ENCODE measurements around the gene S1PR4. TPM values are rescaled to one million over a fixed set of nuclear protein-coding genes. Genes with fewer than 3 reads are reported as not detected.
"Not testable (repeated sequence)": the region's sequence is repeated elsewhere in the genome, so short reads cannot be mapped to it uniquely, and the experiment has no call there.

S1PR4 gene
- total RNA-seq, 1 donor from 2014 or later, result 3.1 TPM

DNA sequence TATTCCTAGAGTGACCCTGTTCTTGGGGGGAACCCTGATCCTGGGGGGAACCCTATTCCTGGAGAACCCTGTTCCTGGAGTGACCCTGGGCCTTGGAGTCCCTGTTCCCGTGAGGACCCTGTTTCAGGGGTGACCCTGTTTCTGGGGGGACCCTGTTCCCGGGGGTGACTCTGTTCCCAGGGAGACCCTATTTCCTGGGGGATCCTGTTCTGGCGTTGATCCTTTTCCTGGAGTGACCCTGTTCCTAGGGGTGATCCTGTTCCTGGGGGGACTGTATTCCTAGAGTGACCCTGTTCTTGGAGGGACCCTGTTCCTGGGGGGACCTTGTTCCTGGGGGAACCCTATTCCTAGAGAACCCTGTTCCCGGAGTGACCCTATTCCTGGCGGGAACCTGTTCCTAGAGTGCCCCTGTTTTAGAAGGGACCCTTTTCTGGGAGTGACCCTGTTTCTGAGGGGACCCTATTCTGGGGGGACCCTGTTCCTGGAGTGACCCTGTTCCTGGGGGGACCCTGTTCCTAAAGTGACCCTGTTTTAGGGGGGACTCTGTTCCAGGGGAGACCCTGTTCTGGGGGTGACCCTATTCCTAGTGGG, 27.7 kb upstream of the S1PR4 start:
- ATAC-seq, result no peak
- no peak for DNase-seq (ENCODE audit: low spot score)
- intact Hi-C loops (cut with DNase I), result no loop called here

- intact Hi-C loops (cut with DNase I), result no loop called here
- DNase-seq (ENCODE audit: low spot score) (no peak), ATAC-seq (no peak)
These were observed 26.8 kb upstream of the S1PR4 start for GRCh38 chr19:3151563-3152418.

DNA sequence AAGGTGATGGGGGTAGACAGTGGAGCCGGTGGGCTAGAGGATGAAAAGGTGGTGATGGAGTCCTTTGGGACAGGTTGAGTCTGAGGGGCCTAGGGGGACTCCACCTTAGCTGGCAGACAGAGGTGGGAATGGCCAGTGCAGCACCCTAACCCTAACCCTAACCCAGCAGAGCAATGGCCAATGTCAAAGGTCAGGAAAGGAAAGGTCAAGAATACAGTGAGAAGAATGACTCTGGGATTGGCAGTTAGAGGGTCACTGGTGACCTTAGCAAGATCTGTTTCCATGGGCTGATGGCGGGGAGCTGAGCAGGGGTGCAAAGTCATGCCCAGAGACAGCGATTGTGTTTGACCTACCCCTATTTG, 26.2 kb upstream of the S1PR4 start:
- intact Hi-C loops (cut with DNase I), result no loop called here
- ATAC-seq (no peak), DNase-seq (ENCODE audit: low spot score) (no peak)

- DNase-seq (ENCODE audit: low spot score) (no peak), ATAC-seq (no peak)
- intact Hi-C loops (cut with DNase I), result no loop called here
These were observed 25.0 kb upstream of the S1PR4 start for GRCh38 chr19:3153286-3154230.

DNA sequence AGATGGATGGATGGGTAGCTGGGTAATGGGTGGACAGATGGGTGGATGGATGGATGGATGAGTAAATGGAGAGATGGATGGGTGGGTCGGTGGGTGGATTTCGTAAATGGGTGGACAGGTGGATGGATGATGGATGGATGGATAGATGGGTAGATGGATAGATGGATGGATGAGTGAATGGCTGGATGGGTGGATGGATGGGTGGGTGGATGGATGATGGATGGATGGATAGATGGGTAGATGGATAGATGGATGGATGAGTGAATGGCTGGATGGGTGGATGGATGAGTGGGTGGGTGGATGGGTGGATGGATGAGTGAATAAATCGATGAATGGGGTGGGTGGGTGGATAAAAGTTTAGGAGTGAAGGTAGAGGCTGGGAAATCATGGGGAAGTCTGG, 24.1 kb upstream of the S1PR4 start:
- ATAC-seq; DNase-seq (ENCODE audit: low spot score); intact Hi-C loops (cut with DNase I): not testable (repeated sequence)

- peak; percentile 63 for ATAC-seq
These were observed 23.4 kb upstream of the S1PR4 start for GRCh38 chr19:3154957-3155736.

GRCh38 chr19:3157096-3157845, 21.3 kb upstream of the S1PR4 start:
- no peak for ATAC-seq
- no peak for DNase-seq (ENCODE audit: low spot score)
- intact Hi-C loops (cut with DNase I), result no loop called here

More at GRCh38 chr19:3154957-3155736, 23.4 kb upstream of the S1PR4 start:
- intact Hi-C loops (cut with DNase I), result no loop called here
- DNase-seq (ENCODE audit: low spot score), result no peak

GRCh38 chr19:3159565-3159964, 19.0 kb upstream of the S1PR4 start:
- intact Hi-C loops (cut with DNase I), result no loop called here
- ATAC-seq, result no peak

DNA sequence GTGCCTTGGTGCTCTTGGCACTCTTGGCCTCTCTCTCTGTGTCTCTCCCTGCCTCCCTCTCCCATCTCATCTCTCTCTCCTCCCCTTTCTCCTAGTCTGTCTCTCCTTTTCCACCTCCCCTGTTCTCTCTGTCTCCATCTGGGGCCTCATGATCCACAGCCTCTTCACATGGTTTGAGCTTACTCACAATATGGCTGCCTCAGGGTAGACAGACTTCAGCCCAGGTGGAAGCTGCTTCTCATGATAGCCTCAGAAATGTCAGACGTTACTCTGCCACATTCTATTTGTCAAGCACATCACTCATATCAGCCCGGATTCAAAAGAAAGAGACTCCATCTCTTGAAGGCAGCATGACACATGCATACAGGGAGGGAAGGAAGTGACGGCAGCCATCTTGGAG, 18.4 kb upstream of the S1PR4 start:
- intact Hi-C loops (cut with DNase I), result loop anchor here (5.0 kb wide), 1 partner anchor 203 kb away; no protein-coding TSS in a partner anchor
- ATAC-seq, result no peak
- DNase-seq (ENCODE audit: low spot score), result no peak

More at GRCh38 chr19:3159565-3159964, 19.0 kb upstream of the S1PR4 start:
- DNase-seq (ENCODE audit: low spot score), result no peak

DNA sequence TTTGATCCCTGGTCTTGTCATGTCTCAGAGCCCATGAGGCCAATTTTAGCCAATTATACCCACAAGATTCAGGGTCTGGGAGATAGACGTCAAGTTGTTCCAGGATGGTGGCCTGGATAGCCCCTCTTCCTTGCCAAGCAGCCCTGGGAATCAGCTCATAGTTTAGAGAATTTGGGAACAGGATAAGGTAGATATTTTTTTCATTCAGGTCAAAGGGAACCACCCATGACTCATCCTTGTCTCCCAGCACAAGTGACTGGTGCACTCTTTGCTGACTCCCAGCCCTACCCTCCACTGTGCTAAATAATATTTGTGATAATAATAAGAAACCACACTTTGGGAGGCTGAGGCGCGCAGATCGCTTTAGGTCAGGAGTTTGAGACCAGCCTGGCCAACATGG, 17.1 kb upstream of the S1PR4 start:
- ATAC-seq (no peak), DNase-seq (ENCODE audit: low spot score) (no peak)
- intact Hi-C loops (cut with DNase I), result loop anchor here (5.0 kb wide), 1 partner anchor 204 kb away; no protein-coding TSS in a partner anchor

GRCh38 chr19:3162418-3163229, 15.9 kb upstream of the S1PR4 start:
- DNase-seq (ENCODE audit: low spot score) (no peak), ATAC-seq (no peak)
- intact Hi-C loops (cut with DNase I), result loop anchor here (5.0 kb wide), 1 partner anchor 205 kb away; no protein-coding TSS in a partner anchor

DNA sequence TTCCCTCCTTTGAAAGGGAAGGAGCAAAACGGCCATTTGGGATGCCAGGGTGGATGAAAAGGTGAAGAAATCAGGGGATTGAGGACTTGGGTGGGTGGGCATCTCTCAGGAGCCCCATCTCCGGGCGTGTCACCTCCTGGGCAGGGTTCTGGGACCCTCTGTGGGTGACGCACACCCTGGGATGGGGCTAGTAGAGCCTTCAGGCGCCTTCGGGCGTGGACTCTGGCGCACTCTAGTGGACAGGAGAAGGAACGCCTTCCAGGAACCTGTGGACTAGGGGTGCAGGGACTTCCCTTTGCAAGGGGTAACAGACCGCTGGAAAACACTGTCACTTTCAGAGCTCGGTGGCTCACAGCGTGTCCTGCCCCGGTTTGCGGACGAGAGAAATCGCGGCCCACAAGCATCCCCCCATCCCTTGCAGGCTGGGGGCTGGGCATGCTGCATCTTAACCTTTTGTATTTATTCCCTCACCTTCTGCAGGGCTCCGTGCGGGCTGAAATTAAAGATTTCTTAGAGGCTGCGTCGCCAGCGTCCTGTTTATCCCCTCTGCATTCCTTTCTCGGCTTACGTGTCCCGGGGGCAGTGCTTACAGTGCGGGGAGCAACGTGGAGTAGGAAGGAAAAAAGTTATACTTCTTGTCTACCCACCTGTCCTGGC, 15.2 kb upstream of the S1PR4 start:
- DNase-seq (ENCODE audit: low spot score), result peak; percentile 84
- ATAC-seq, result peak; percentile 91
- intact Hi-C loops (cut with DNase I), result loop anchor here (5.0 kb wide), 1 partner anchor 206 kb away; no protein-coding TSS in a partner anchor

GRCh38 chr19:3163943-3164342, 14.6 kb upstream of the S1PR4 start:
- intact Hi-C loops (cut with DNase I), result loop anchor here (5.0 kb wide), 1 partner anchor 207 kb away; no protein-coding TSS in a partner anchor
- no peak for ATAC-seq
- DNase-seq (ENCODE audit: low spot score), result no peak

DNA sequence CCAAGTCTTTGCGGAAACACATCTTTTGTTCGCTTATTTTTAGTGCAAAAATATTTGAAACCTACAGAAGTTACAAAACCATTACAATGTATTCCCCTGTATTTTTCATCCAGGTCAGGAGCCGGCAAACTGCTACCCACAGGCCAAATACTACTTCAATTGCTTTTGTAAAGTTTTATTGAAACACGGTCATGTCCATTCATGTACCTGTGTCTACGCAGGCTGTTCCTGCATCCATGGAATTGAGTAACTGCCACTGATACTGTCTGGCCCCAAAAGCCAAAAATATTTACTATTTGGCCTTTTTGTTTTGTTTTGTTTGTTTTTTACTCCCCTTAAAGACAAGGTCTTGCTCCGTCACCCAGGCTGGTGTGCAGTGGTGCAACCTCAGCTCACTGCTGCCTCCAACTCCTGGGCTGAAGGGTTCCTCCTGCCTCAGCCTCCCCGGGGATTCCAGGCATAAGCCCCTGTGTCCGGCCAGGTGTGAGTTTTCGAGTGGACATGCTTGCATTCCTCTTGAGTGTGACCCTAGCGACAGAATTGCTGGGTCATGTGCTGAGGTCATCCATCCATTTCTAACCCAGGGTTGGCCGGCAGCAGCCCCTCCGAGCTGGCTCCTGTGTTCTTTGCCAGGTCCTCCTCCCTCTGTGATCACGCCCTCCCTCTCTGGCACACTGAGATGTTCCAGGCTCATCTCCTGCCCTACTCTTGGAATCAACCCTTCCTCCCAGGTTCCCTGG, 10.9 kb upstream of the S1PR4 start:
- DNase-seq (ENCODE audit: low spot score) (no peak), ATAC-seq (no peak)
- intact Hi-C loops (cut with DNase I), result no loop called here

GRCh38 chr19:3171894-3172672, 6.5 kb upstream of the S1PR4 start:
- DNase-seq (ENCODE audit: low spot score) (no peak), ATAC-seq (peak; percentile 34)
- intact Hi-C loops (cut with DNase I), result no loop called here

Measured in sciatic nerve (tissue), 2 donors.